HG03342 (cell line): ENCODE data around the gene TCTN1.
"Not testable (repeated sequence)": the region's sequence is repeated elsewhere in the genome, so short reads cannot be mapped to it uniquely, and the experiment has no call there.

Experiments used
- ATAC-seq: cut with Tn5 transposase; IDR thresholded peaks from one replicate; pipeline ENCODE4 v1.9.1; 2021; ENCODE audit warnings: mild to moderate bottlenecking, moderate library complexity; ENCODE audit not compliant: unreplicated experiment

TCTN1 gene

DNA sequence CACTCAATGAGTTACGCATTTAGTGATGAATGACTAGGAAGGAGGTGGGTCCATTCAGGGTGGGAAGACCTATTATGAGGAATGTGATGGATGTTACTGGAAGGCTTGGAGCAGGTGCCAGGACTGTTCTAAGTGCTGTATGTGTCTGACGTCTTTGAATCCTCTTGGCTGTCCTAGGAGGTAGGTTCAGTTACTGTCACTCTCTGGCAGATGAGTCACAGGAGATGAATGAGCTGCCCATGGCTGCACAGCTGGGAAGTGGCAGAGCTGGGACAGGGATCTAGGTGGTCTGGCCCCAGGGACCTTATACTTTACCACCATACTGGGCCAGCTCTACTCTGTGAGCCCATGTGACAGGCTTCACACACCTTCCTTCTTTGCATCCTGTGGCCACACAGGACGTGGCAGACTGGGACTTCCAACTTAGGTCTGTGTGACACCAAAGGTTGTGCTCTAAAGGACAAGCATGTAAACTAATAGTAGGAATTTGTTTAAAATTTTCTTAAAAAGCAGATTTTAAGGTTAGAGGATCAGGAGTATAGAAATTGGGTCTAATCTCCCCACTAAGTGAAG lies 24.0 kb downstream of the TCTN1 start:
- ATAC-seq: no peak

DNA sequence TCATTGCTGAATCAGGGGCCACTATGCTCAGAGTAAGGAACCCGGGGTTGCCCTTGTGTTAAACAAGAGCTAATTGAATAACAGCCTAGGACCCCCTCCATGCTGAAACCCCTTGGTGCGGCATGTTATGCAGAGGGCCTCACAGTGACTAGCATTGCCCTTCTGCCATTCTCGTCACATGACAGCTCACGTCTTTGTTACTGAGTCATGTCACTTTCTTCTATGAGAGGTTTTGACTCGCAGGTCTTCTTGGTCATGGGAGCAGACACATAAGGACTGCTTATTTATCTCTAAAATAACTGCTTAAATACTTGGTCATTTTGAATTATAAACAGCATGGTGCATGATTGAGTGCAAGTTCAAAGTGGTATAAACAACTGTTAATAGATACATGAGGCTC lies 24.9 kb downstream of the TCTN1 start:
- no peak for ATAC-seq

DNA sequence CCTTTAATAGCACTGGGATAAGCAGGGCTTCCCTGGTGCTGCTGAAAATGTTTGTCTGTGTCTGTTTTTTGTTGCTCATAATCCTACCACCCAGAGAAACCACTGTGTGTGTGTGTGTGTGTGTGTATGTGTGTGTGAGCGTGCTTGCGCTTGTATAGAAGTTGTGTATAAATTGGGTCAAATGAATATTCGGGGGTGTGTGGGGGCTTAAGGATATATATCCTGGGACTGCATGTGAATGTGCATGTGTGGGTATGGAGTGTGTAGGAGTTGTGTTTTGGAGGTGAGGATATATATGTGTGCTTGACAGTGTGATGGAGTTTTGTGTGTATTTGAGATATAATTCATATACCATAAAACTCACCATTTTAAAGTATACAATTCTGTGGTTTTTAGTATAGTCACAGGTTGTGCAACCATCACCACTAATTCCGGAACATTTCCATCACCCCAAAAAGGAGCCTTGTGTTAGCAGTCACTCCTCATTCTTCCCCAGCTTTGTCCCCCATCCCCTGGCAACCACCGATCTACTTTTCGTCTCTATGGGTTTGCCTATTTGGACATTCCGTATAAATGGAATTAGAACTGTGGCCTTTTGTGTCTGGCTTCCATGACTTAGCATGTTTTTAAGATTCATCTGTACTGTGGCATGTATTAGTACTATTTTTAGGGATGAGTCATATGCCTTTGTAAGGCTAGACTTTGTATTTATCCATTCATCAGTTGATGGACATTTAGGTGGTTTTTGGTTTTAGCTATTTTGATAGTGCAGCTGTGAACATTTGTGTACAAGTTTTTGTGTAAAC lies 25.6 kb downstream of the TCTN1 start:
- no peak for ATAC-seq

DNA sequence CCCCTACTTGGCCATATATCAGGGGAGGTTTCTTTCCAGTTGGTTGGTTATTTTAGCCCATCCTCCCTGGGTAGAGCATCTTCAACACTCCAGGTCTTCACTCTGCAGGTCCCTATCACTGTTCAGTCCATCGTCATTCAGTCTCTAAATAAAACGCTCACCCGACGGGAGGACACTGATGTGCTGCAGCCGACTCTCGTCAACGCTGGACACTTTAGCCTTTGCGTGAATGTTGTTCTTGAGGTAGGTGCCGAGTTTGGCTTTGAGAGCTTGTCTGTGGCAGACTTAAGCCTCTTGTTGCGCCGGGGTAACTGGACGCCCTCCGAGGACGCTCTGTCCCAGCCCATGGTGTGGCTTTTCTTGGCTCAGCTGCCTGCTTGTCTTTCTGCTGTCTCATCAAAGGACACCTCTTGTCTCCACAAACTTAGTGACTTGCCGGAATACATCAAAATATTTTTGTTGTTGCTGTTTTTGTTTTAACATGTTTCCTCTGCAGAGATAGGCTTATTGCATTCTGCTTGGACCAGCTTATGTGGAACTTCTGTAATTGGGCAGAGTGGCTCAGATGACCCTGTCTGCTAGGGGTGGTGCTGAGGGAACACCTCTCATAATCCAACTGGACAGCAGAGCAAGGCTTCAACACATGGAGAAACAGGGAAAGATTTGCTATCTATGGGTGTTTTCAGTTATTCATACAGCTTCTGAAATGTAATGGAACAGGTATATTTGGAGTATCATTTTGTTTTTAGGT lies 26.5 kb downstream of the TCTN1 start:
- ATAC-seq: no peak

DNA sequence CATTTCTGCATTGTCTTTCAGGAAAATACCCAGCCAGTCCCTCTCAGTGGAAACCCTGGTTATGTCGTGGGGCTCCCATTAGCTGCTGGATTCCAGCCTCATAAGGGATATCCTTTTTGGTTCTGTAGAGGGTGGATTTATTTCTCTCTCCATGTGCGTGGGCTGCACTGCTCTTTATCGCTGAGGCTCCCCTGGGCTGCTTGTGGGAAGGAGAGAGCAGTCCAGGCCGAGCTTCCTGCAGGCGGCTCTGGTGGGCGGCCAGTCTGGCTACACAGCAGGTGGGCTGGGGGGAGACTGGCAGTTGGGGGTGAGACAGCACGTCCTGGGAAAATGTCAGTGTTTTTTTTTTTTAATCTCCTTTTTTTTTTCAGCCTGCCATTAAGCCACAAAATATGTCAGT lies 27.6 kb downstream of the TCTN1 start:
- no peak for ATAC-seq

DNA sequence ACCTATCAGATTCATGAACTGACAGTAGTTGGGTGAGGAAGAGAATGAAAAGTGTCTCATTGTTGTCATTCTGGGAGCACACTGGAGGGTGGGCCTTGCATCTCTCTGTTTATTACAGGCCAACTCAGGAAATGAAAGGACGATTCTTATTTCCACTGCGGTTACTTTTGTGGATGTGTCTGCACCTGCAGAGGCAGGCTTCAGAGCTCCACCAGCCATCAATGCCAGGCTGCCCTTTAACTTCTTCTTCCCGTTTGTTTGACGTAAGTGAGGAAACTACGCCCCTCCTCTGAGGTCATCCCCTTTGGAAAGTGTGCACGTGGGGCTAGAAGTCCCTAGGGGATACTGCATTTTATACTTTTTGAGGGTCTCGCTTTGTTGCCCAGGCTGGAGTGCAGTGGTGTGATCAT lies 33.7 kb downstream of the TCTN1 start:
- ATAC-seq: no peak

DNA sequence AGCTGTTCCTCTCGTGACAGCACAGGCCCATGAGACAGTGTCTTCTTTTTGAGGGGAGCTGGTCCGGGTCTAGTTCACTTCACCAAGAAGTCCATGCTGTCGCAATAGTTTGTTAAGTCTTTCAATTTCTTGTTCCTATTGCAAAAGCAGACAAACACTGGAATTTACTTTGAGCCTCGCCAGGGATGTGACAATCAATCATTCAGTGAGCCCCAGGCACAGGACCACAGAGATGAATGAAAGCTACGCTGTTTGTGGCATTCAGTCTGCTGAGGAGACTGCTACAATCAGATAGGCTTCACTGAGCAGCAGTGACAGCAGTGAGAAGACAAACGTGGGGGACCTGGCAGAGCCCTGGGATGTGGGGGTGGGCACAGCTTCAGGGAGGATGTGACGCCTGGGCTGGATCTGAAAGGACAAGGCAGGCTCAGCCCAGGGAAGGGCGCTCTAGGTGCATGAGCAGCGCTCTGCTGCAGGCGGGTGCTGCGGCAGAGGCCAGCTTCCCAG lies 35.5 kb downstream of the TCTN1 start:
- ATAC-seq: no peak

DNA sequence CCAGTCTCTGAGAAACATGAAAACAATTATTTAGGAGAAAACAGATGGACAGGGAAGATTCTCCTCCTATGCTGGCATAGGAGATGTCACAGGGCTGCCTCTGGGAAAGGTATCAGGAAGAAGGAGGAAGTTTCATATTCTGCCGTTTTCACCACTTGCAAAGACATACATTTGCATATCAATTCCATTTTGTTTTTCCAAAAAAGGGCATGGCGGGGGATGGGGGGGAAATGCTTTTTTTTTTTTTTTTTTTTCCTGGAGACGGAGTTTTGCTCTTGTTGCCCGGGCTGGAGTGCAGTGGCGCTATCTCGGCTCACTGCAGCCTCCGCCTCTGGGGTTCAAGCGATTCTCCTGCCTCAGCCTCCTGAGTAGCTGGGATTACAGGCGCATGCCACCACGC lies 40.3 kb downstream of the TCTN1 start:
- ATAC-seq: not testable (repeated sequence)

DNA sequence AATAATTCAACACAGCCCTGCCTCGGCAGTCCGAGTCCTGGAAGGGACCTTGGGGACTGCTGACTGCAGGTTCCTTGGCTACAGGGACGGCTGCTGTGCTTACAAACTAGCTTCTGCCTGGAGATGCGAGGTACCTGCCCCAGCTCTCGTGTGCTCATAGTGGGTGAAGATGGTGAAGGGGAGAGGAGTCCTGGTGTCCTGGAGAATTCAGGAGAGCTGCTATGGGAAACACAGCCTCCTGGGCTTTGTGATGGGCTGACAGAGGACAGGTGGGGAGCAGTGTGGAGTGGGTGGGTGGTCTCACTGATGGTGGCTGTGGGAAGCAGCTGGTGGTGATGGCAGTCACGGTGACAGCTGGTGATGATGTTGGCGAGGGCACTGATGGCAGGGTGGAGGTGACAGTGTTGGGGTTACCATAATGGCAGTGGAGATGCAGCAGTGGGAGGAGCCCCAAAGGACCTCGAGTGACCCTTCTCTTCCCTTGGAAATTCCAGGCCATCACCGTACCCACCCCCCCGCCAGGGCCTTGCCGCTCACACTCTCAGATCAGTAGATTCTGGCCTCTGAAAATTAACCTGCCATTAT lies 42.2 kb downstream of the TCTN1 start:
- no peak for ATAC-seq

DNA sequence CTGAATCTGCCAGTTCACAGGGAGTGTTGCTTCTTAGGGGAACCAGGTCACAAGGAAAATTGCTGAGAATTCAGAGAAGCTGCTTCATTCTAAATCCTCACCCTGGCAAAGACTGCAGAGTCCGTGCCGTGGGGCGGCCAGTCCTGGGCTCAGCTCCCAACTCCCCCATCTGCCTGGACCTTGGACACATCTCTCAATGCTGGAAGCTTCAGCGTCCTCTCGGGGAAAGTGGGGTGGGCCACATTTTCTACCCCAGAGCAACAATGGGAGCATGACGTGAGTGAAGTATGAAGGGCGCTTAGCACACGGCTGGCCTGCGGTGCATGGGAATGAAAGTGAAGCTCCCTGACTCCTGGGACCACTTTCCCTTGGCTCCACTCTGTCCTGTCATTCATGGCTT lies 43.8 kb downstream of the TCTN1 start:
- no peak for ATAC-seq

DNA sequence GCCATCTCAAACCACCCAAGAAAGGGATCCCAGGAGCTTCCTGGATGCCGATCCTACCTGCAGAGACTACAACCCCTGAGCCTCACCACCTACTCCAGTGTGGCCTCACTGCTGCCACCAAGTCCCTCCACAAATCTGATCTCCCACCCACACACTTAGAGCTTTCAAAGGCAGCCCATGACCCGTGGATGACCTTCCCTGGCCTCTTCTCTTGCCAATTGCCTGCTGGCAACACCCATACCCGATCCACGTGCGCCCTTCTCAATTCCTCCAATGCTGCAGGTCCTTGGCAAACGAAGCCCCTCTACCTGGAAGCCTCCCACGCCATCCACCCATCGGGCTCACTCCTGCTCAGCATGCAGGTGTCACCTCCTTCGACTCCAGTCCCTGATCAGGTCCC lies 44.3 kb downstream of the TCTN1 start:
- ATAC-seq: no peak

DNA sequence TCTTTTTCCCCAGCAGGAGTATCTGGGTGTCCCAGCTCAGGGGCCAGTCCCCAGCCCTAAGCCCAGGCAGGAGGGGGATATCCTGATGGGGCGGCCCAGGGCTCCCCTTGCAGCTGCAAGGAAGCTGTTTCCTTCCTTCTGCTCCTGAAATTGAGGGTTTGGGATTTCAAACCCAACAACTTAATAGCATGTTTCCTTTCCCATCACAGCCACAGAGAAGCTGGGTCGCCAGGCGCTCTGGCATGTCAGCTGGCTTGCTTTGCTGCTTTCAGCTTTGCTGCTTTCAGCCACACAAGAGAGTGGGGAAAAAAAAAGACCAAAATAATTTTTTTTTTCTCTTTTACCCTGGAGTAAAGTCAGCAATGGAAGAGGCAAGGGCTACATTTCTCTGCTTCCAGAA lies 44.9 kb downstream of the TCTN1 start:
- ATAC-seq: no peak

DNA sequence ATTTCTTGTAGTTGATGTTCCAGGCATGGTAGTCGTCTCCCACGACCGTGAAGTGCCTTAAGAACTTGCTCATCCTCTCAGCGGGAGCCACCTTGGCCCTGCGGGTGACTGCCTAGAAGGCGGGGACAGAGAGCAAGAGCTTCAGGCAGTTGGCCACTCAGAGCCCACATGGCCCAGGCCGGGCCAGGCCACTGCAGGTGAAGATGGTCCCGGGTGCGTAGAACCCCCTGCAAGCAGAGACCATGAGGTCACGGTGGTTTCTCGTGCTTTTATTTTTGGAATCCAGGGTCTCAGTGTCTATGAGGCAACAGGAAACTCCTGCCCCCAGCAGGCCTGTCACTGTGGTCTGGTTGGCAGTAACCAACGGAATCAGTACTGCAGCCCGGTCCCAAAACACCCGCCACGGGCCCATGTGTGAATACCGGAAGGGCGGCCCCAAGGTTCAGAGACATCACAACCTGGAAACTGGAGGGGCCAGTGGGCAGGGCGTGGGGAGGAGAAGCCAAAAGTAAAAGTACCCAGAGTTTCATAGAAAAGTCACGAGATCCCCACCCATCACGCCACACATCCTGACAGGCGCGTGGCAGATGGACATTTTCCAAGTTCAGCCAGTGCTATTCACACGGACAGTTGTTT lies 47.5 kb downstream of the TCTN1 start:
- ATAC-seq: peak; percentile 87

DNA sequence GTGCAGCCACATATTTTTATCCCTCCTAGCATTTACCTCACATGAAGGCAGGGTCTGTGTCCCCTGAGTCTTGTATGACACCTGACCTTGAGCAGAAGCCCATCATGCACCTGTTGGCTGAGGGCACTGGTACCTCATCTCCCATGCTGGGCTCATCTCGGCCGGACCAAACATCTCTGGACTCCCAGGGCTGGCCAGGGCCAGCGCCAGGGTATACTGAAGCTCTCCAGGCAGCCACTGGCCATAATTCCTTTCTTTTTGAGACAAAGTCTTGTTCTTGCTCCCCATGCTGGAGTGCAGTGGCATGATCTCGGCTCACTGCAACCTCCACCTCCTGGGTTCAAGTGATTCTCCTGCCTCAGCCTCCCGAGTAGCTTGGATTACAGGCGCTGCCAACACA lies 53.0 kb downstream of the TCTN1 start:
- ATAC-seq: no peak

DNA sequence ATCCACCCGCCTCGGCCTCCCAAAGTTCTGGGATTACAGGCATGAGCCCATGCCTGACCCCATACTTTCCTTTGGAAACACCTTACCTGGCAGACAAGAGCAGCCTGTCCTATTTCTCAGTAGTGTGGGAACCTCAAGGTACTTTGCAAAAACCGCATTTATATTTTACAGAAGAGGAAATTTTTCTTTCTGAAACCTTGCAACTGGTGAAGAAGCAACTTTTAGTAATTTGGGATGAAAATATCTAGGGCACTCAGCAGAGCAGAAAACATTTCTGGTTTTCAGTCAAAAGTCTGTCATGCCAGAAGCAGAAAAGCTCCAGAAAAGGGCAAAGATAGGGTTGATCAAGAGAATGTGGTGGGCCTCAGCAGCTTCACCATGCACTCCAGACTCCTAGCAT lies 53.7 kb downstream of the TCTN1 start:
- no peak for ATAC-seq

DNA sequence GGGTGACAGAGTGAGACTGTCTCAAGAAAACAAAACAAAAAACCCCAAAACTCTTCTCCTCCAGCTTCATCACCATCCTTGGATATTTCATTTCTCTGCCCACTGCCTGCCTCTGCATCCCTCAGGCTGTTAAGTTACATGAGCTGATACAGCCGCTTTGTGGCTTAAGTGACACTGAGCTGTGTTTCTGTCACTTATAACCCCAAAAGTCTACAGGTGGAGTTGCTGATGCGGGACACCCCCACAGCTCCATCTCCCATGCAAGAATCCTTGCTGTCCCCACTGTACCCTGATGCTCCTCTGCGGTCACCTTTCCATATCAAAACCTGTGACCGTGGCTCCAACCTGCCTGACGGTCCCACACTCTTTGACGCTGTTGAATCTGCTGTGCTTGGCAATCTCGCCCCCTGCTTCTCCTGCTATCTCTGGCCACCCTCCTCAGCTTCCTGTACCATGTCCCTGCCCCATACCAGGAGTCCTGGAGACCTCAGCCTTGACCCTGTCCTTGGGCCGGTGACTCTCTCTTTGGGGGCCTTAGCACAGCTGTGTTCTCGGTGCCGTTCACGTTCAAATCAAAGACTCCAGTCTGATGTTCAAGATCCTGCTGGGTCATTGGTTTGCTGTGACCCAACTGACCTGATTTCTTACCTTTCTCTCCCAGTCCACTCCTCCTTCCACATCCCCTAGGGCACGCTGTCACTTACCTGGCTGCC lies 54.7 kb downstream of the TCTN1 start:
- no peak for ATAC-seq

DNA sequence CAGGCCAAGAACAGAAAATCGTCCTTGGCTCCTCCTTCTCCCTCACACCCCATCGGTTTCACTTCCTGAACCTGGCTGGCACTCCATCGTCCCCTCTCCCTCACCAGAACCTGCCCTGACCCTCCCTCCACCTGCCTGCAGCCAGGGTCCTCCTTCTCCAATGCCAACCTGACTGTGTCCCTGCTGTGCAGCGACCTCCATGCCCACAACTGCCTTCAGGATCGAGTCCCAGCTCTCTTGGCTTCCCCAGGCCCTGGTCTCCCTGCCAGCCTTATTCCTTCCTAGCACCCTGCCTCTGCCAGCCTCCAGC lies 55.2 kb downstream of the TCTN1 start:
- peak; percentile 26 for ATAC-seq

DNA sequence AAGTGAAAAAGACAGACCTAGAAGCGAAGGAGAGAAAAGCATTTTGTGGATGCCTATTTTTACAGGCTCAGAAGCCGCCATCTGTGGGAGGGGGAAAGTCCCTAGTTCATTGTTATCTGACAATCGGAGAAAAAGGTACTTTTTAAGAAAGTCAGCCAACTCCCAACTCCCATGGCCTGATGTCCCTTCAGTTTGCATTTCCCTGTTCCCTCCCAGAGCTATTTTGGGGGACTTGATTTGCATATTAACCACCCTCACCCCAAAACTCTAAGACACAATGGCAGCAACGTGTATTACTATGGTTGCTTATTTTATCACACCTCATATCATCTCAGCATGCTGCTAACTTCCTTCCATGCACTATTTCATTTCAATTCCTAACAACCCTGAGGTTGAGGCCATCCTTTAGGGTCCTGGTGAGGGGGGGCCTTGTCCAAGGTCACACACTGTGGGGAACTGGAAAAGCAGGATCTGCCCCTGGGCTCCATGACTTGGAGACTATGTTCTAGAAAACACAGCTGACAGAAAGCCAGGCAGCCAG lies 56.3 kb downstream of the TCTN1 start:
- peak; percentile 54 for ATAC-seq

DNA sequence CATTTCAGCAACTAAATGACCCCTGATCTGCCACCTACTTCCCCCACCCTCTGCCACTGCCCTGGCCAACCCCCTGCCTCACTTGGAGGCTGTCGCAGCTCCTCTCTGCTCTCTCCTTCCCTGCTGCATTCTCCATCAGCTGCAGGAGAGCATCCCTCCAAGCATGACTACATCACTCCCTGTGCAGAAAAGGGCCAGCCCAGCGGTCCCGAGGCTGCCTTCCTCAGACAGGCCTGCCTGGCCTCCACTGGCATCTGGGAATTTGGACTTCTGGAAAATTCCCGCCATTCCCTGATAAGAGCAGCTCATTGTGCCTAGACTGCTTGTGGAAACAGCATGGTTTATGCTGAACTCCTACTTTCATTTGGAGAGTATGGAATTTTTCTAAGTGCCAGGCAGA lies 62.2 kb downstream of the TCTN1 start:
- ATAC-seq: no peak

DNA sequence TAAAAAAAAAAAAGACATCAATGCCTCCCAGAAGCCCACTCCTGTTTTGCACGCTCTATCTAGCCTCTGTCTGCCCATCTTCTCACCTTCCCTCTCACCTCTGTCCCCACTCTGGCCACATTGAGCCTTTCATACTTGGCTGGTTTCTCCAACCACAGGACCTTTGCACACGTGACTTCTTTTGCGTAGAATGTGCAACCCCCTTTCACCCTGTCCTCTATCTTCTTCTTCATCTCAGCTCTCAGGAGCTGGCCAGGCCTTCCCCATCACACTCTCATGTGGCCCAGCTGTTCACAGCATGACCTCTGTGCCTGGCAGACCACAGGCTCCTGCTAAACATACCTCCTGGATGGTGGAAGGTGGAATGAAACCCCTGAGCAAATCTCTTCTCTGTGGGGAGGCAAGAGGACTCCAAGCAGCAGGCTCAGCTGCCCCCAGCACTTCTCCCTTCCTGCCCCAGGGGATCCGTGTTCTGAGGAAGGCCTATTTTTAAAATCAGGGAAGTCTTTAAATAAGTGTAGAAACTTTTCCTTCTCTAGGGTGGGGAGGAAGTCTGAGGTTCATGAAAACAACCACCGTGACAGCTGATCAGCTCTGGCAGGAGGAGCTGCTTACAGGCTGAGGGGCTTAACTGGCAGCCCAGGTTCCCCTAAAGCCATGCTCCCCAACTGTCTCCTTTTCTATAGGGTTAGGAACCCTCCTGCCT lies 63.4 kb downstream of the TCTN1 start:
- peak; percentile 58 for ATAC-seq
